Brain microvascular endothelial cell (primary cell): ENCODE measurements around the gene SOX5.

ENCODE experiments used
- DNase-seq: peaks from one replicate; pipeline ENCODE4 v3.0.0-alpha.2; 2020
- H3K27ac ChIP-seq: fragments of 250-450 bp; sonication (Bioruptor Pico); 2 replicates; pipeline ENCODE4 v1.5.1; 2020; ENCODE audit warnings: mild to moderate bottlenecking, moderate library complexity
- H3K27me3 ChIP-seq: fragments of 250-450 bp; sonication (Bioruptor Pico); replicated peaks from 2 replicates; pipeline ENCODE4 v1.5.1; 2020; ENCODE audit warnings: mild to moderate bottlenecking
- H3K36me3 ChIP-seq: fragments of 250-450 bp; sonication (Bioruptor Pico); replicated peaks from 2 replicates; pipeline ENCODE4 v1.5.1; 2020; ENCODE audit warnings: mild to moderate bottlenecking
- H3K4me3 ChIP-seq: 2 replicates; pipeline ENCODE4 v1.5.1; 2011; ENCODE audit warnings: low read depth, mild to moderate bottlenecking, control low read depth, low read length, moderate library complexity
- in situ Hi-C: cut with HindIII; loops from 2 replicates; pipeline ENCODE4 v1.10.0; 2017; ENCODE audit warnings: low sequenced_read_pairs, low pct_ligation_motif_present
- TF ChIP-seq, protein P1 (sequence below): IDR thresholded peaks from 2 replicates; pipeline ENCODE4 v1.5.1; 2011; ENCODE audit warnings: low read depth, mild to moderate bottlenecking, moderate library complexity, low read length, control low read depth, inconsistent platforms; ENCODE audit errors: missing control alignments

SOX5 gene

DNA sequence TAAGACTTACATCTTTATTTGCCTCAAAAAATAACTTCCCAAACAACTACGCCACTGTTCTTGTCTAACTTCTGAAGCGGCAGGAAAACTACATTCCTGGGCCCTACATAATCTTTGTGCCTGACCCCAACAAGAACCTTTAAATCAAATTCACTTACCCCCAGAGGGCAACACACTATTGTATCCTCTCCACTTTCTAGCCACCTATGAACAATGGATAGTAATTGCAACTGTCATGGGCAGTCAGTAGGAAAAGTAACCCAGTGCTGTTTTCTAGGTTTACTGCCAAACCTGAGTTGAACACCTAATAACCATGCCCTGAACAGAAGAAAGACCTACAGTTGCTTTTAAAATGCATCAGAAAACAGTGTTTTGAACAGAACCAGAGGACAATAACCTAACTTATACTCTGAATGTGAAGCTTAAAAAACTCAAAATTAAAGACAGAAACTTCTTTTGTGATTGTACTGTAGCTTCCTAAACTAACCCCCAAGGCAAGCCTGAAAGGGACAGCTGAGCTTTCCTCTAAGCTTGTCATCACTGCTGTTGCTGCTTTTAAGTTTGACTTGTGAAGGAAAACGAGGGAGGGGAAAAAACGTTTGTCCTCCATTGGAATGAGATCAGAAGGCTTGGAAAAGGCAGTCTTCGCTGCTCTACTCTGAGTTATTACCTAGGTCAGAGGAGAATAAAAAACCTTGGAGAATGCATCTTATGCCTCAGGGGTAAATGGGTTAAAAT, 195.7 kb downstream of the SOX5 start:
- H3K27ac ChIP-seq, result no peak overlapping the region
- TF ChIP-seq, protein P1, sequence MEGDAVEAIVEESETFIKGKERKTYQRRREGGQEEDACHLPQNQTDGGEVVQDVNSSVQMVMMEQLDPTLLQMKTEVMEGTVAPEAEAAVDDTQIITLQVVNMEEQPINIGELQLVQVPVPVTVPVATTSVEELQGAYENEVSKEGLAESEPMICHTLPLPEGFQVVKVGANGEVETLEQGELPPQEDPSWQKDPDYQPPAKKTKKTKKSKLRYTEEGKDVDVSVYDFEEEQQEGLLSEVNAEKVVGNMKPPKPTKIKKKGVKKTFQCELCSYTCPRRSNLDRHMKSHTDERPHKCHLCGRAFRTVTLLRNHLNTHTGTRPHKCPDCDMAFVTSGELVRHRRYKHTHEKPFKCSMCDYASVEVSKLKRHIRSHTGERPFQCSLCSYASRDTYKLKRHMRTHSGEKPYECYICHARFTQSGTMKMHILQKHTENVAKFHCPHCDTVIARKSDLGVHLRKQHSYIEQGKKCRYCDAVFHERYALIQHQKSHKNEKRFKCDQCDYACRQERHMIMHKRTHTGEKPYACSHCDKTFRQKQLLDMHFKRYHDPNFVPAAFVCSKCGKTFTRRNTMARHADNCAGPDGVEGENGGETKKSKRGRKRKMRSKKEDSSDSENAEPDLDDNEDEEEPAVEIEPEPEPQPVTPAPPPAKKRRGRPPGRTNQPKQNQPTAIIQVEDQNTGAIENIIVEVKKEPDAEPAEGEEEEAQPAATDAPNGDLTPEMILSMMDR, result no peak
- in situ Hi-C loops, result no loop called here
- no peaks in the 10 kb centered on the region for H3K36me3 ChIP-seq
- no peak for DNase-seq
- H3K4me3 ChIP-seq, result no peak overlapping the region
- no peaks in the 10 kb centered on the region for H3K27me3 ChIP-seq

DNA sequence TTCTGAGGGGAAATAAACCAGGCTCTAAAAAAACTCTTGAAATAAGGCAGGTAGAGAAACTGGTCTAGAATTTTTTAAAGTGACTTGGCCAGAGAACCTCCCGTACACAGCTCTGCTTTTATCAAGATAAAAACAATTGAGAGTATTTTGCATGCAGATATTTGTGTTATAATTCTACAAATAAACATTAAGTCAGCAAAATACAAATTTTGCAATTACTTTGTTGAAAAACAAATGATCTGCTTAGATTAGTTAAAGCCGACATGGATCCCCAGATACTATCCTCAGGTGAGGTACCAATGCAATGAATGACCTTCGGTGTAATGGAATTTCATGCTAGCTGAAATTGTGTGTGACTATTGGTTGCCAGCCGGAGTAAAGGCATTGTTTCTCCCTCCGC, 197.2 kb downstream of the SOX5 start:
- TF ChIP-seq, protein P1, result no peak
- in situ Hi-C loops, result no loop called here
- Histone ChIP-seq H3K4me3 (no peak overlapping the region), H3K36me3 (no peaks in the 10 kb centered on the region), H3K27ac (no peak overlapping the region), H3K27me3 (no peaks in the 10 kb centered on the region)
- no peak for DNase-seq

DNA sequence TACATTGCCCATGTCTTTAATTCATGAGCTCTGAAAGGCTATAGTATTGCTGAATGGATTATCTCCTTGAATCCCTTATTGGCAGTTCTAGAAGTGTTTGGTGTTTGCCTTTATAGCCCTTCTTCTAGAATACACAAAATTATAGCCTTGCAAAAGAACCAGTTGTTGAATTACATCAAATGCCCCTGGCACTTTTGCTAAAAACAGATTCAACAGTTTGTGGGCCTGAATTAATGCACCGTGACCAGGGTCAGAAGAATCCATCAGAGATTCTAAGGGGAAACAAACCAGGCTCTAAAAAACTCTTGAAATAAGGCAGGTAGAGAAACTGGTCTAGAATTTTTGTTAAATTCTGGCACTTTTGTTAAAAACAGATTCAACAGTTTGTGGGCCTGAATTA, 197.8 kb downstream of the SOX5 start:
- TF ChIP-seq, protein P1, result no peak
- in situ Hi-C loops, result no loop called here
- Histone ChIP-seq H3K4me3 (no peak overlapping the region), H3K36me3 (no peaks in the 10 kb centered on the region), H3K27me3 (no peaks in the 10 kb centered on the region), H3K27ac (no peak overlapping the region)
- DNase-seq, result no peak

DNA sequence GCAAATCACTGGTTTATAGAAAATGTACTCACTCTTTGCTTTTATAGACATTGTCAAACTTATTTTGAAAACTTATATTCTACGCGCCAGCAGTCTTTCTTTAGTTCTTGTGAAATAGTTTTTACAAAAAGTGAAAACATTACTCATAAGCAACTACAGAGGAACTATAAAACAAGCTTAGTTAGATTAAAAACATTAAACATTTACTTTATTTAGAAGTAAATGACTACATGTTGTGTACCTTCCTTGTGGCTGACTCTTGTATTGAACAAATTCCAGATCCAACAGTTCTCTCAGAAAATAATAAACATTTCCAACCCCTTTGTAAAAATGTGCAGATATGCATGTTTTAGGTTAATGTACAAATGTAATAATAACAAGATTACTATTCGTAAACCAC, 198.5 kb downstream of the SOX5 start:
- Histone ChIP-seq H3K27ac (no peak overlapping the region), H3K4me3 (no peak overlapping the region), H3K27me3 (no peaks in the 10 kb centered on the region), H3K36me3 (no peaks in the 10 kb centered on the region)
- in situ Hi-C loops, result no loop called here
- TF ChIP-seq, protein P1, result no peak
- DNase-seq, result no peak

DNA sequence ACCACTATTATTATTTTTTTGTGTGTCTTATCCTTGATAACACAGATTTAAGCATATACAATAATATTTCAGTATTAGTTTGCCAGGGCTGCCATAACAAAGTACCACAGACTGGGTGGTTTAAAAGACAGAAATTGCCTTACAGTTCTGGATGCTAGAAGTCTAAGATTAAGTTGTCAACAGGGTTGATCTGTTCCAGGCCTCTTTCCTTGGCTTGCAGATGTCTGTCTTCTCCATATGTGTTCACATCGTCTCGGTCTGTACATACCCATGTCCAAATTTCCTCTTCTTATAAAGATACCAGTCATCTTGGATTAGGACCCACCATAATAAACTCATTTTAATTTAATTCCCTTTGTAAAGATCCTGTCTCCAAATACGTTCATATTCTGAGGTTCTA, 204.8 kb downstream of the SOX5 start:
- in situ Hi-C loops, result no loop called here
- Histone ChIP-seq H3K27me3 (no peaks in the 10 kb centered on the region), H3K36me3 (no peaks in the 10 kb centered on the region), H3K27ac (no peak overlapping the region), H3K4me3 (no peak overlapping the region)
- TF ChIP-seq, protein P1, result no peak
- DNase-seq, result no peak

DNA sequence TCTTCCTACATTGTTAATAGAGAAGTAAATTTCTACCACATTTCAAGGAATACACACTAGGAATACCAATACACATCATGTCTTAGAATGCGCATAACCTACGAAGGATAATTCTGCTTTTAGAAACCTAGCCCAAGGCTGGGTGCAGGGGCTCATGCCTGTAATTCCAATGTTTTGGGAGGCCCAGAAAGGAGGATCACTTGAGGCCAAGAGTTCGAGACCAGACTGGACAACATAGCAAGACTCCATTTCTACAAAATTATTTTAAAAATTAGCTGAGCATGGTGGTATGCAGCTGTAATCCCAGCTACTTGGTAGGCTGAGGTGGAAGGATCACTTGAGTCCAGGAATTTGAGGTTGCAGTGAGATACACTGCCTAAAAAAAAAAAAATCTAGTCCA, 206.9 kb downstream of the SOX5 start:
- DNase-seq, result no peak
- in situ Hi-C loops, result no loop called here
- TF ChIP-seq, protein P1, result no peak
- no peak overlapping the region for H3K27ac ChIP-seq
- no peak overlapping the region for H3K4me3 ChIP-seq
- no peaks in the 10 kb centered on the region for H3K27me3 ChIP-seq
- no peaks in the 10 kb centered on the region for H3K36me3 ChIP-seq
